IMR-90 (cell line): Measurements from ENCODE around the gene CHST6. TPM values are rescaled to one million over a fixed set of nuclear protein-coding genes. Genes with fewer than 3 reads are reported as not detected.

Source experiments
- ELK1 ChIP-seq: fragments of 150-350 bp; IDR thresholded peaks from 2 replicates; pipeline ENCODE4 v1.6.1; 2016; ENCODE audit warnings: low read depth, mild to moderate bottlenecking, low read length, moderate library complexity, borderline replicate concordance
- polyA plus RNA-seq, 3 experiments: library from polyadenylated mRNA; depleted of rRNA; stranded (reverse); fragments of >200 nt; gene quantifications; 2 replicates each; pipeline ENCODE4 v1.2.3, GENCODE V29; 2012; ENCODE audit warnings: low replicate concordance in 1 of 3
- total RNA-seq: library from RNA; depleted of rRNA; stranded (reverse); fragments of >200 nt; gene quantifications from 2 replicates; pipeline ENCODE4 v1.2.3, GENCODE V29; 2012

CHST6 gene
- total and polyA plus RNA-seq, 2 of the 4 experiments (the other 2 are of a cell fraction), result under 0.01 to 0.12 TPM

DNA sequence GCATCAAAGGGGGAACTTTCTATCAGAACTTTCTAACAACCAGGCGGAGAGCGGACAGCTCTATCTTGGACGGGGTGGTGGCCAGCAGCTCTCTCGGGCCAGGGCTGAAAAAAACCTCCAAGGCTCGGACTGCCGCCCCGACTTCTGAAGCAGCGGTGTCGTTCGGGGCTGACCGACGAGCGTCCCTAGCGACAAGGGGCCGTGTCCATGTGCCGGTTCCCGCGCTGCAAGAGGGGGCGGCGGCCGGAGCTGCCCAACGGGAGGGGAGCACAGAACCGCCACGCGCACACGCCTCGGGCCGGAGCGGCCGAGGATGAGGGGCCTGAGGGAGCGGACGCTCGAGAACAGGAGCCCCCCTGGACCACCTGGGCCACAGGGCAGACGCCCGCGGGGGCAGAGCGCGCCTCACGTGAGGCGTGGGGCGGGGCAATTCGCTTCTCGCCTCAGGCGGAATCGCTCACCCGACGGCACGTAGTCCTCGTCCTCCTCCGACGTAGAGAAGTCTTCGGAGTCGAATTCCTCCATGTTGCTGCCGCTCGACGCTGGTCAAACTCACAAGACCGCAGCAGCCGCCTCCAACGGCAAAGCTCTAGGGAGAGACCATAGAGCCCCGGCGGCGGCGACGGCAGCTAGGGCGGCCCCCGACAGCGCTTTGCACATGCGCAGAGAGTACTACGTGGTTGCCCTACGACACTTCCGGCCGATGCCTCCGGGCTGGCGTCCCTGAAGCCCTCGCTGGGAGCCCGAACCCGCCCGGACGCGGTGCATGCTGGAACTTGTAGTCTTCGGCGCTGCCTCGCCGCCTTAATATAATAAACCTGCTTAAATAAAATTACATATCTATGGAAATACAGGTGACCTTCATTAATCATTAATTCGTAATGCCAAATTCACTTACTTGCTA lies 62.2 kb downstream of the CHST6 start, which contains the start of gene CFDP1 (continued):
- TF ChIP-seq ELK1, result 0 out of 2 replicates have a peak, but pooled peaks have one; percentile 62
